HCT116 (cell line): Measurements from ENCODE around the gene FCN3.

Experiments used
- POLR2A ChIP-seq: IDR thresholded peaks from 2 replicates; pipeline ENCODE4 v1.7.0; 2011; ENCODE audit warnings: borderline replicate concordance; ENCODE audit not compliant: insufficient read depth, insufficient read length; ENCODE audit errors: extremely low read depth
- ZNF274 ChIP-seq: fragments of 200-500 bp; sonication (Bioruptor generic); IDR thresholded peaks from 2 replicates; pipeline ENCODE4 v1.6.1; 2014; ENCODE audit warnings: mild to moderate bottlenecking, low read depth, low read length, inconsistent platforms
- TF ChIP-seq, protein P1 (sequence below), 3 experiments: fragments of 200-600 bp in 1 of 3; sonication (generic) in 1 of 3; IDR thresholded peaks in 2 of 3; conservative IDR thresholded peaks in 1 of 3; 2 replicates each; pipeline ENCODE4 v1.5.1; 2012 to 2017; ENCODE audit warnings: low read depth in 2 of 3, low read length in 2 of 3, antibody characterized with exemption in 1 of 3, borderline replicate concordance in 1 of 3, control low read depth in 1 of 3, mild to moderate bottlenecking in 1 of 3, mixed read lengths in 1 of 3, mixed run types in 1 of 3, moderate library complexity in 1 of 3; ENCODE audit not compliant: insufficient read depth in 1 of 3
- TF ChIP-seq, protein P2 (sequence below): IDR thresholded peaks from 2 replicates; pipeline ENCODE4 v1.6.1; 2012

GRCh38 chr1:27342391-27342777, 32.2 kb downstream of the FCN3 start:
- TF ChIP-seq, protein P1, sequence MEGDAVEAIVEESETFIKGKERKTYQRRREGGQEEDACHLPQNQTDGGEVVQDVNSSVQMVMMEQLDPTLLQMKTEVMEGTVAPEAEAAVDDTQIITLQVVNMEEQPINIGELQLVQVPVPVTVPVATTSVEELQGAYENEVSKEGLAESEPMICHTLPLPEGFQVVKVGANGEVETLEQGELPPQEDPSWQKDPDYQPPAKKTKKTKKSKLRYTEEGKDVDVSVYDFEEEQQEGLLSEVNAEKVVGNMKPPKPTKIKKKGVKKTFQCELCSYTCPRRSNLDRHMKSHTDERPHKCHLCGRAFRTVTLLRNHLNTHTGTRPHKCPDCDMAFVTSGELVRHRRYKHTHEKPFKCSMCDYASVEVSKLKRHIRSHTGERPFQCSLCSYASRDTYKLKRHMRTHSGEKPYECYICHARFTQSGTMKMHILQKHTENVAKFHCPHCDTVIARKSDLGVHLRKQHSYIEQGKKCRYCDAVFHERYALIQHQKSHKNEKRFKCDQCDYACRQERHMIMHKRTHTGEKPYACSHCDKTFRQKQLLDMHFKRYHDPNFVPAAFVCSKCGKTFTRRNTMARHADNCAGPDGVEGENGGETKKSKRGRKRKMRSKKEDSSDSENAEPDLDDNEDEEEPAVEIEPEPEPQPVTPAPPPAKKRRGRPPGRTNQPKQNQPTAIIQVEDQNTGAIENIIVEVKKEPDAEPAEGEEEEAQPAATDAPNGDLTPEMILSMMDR (IDR thresholded peaks at IDR 0.05 in 2 of 3, conservative IDR thresholded peaks at IDR 0.05 in 1 of 3; ENCODE audit: borderline replicate concordance in 1 of 3, insufficient read depth in 1 of 3, low read depth in 2 of 3, low read length in 2 of 3): no peak
- TF ChIP-seq, protein P2, sequence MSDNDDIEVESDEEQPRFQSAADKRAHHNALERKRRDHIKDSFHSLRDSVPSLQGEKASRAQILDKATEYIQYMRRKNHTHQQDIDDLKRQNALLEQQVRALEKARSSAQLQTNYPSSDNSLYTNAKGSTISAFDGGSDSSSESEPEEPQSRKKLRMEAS: no peak
- TF ChIP-seq POLR2A: no peak
- no peak for TF ChIP-seq ZNF274
